22Rv1 (cell line): Measurements from ENCODE around the gene CAVIN4.

Source experiments
- ZFX ChIP-seq: fragments of 450-650 bp; IDR thresholded peaks from 2 replicates; pipeline ENCODE4 v1.6.1; 2017; ENCODE audit warnings: antibody characterized with exemption, borderline replicate concordance
- TF ChIP-seq, protein P1 (sequence below): fragments of 450-650 bp; IDR thresholded peaks from 2 replicates; pipeline ENCODE4 v1.5.1; 2017; ENCODE audit warnings: mild to moderate bottlenecking

DNA sequence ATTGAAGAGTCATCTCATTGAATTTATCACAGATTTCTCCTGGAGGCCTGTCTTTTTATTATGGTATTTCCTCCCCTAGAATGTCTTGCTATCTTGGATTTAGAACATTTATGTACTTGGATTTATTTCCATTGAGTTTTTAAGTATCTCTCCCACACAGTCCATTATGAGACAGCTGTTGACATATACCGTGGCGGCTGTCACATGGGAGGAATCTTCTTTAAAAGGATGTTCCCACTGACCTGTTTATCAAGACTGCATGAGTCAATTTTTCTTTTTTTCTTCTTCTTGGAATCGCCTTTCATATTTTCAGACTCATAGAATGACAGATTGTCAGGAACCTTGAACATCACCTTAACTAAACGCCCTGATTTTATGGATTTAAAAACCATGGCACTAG is 2.9 kb upstream of the CAVIN4 start:
- TF ChIP-seq, protein P1, sequence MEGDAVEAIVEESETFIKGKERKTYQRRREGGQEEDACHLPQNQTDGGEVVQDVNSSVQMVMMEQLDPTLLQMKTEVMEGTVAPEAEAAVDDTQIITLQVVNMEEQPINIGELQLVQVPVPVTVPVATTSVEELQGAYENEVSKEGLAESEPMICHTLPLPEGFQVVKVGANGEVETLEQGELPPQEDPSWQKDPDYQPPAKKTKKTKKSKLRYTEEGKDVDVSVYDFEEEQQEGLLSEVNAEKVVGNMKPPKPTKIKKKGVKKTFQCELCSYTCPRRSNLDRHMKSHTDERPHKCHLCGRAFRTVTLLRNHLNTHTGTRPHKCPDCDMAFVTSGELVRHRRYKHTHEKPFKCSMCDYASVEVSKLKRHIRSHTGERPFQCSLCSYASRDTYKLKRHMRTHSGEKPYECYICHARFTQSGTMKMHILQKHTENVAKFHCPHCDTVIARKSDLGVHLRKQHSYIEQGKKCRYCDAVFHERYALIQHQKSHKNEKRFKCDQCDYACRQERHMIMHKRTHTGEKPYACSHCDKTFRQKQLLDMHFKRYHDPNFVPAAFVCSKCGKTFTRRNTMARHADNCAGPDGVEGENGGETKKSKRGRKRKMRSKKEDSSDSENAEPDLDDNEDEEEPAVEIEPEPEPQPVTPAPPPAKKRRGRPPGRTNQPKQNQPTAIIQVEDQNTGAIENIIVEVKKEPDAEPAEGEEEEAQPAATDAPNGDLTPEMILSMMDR, result no peak
- TF ChIP-seq ZFX, result no peak
